ENCODE results near the gene FOXP1. TPM values are rescaled to one million over a fixed set of nuclear protein-coding genes. Genes with fewer than 3 reads are reported as not detected.

FOXP1 gene
- total and polyA plus RNA-seq, 2 of the 8 experiments (the other 6 are each of a cell fraction or from before 2014, with no cell fraction given), result 13.9 to 25.4 TPM

DNA sequence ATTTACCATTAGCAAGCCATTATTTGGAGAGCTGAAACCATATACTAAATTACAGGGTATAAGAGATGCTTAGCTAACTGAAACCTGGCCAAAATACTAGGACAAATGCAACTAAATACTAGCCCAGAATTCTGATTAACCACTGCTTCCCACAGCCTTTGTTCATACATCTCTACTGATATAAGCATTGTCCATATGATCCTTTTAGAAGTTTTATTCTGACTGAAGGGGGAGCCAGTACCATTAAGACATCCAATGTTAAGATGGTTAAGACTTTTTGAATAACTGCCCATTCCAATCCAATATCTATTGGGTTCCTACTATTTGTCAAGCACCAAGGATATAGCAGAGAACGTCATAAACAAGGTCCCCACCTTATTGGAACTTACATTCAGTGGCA is 421.3 kb downstream of the FOXP1 start:
- CTCF ChIA-PET (ENCODE audit: partially characterized antibody), result interaction anchor here (1.3 kb wide), 1 partner anchor 32 kb away, joined by 4 read pairs; no protein-coding TSS in a partner anchor
- H3K27me3 ChIP-seq (replicated peaks in 1 of 4; ENCODE audit: control insufficient read depth in 3 of 4, extremely low read depth in 1 of 4, insufficient read depth in 3 of 4, low read length in 3 of 4), result 0 out of 7 replicates have a peak, but pooled peaks cover 0 to 3% (median 0%) of the 10 kb centered on the region in 4 experiments
- TF ChIP-seq CBX5 (IDR thresholded peaks at IDR 0.05; ENCODE audit: low read depth, low read length) (no peak), SIRT6 (IDR thresholded peaks at IDR 0.05; ENCODE audit: low read length) (no peak), SIN3A (conservative IDR thresholded peaks at IDR 0.05 in 1 of 2, IDR thresholded peaks at IDR 0.05 in 1 of 2; ENCODE audit: low read depth in 1 of 2, low read length in 2 of 2) (no peak), BACH1 (IDR thresholded peaks at IDR 0.05; ENCODE audit: low read length) (no peak), GABPA (IDR thresholded peaks at IDR 0.05; ENCODE audit: borderline replicate concordance, insufficient read depth, low read length) (no peak), BCL11A (IDR thresholded peaks at IDR 0.05; ENCODE audit: low read depth in 2 of 2, low read length in 2 of 2) (no peak), SP1 (IDR thresholded peaks at IDR 0.05; ENCODE audit: low read depth, low read length) (no peak), NANOG (IDR thresholded peaks at IDR 0.05; ENCODE audit: insufficient read depth, low read depth, low read length, poor library complexity, severe bottlenecking) (no peak), RFX5 (IDR thresholded peaks at IDR 0.05; ENCODE audit: borderline replicate concordance, low read depth, low read length) (no peak), CHD2 (IDR thresholded peaks at IDR 0.05; ENCODE audit: low read length) (no peak), CEBPB (IDR thresholded peaks at IDR 0.05; ENCODE audit: low read depth, low read length) (no peak), SRF (IDR thresholded peaks at IDR 0.05; ENCODE audit: low read depth, low read length) (no peak), TAF1 (IDR thresholded peaks at IDR 0.05; ENCODE audit: low read depth, low read length) (no peak), RAD21 (IDR thresholded peaks at IDR 0.05 in 1 of 2, conservative IDR thresholded peaks at IDR 0.05 in 1 of 2; ENCODE audit: low read depth in 2 of 2, low read length in 2 of 2) (no peak), SIX5 (IDR thresholded peaks at IDR 0.05; ENCODE audit: low read depth, low read length) (no peak)

More for the DNA sequence above, 421.3 kb downstream of the FOXP1 start:
- Histone ChIP-seq H3K23ac (ENCODE audit: insufficient read length) (no peak overlapping the region), H3K9ac (replicated peaks in 1 of 4; ENCODE audit: extremely low read depth in 1 of 4, low read depth in 3 of 4, low read length in 3 of 4) (no peak overlapping the region), H4K91ac (replicated peaks; ENCODE audit: insufficient read length, low read length) (no peak overlapping the region), H3K4me2 (ENCODE audit: insufficient read depth in 1 of 2, low read depth in 2 of 2, low read length in 2 of 2) (no peak overlapping the region), H2AFZ (ENCODE audit: low read length) (no peak overlapping the region), H2AK5ac (ENCODE audit: low read depth, low read length) (no peak overlapping the region), H3K4me1 (replicated peaks in 1 of 4; ENCODE audit: control insufficient read depth in 3 of 4, insufficient read depth in 4 of 4, low read length in 3 of 4) (peaks cover 0 to 6% (median 2%) of the 10 kb centered on the region in 4 experiments; a peak in 5 of 7 replicates), H3K36me3 (ENCODE audit: control insufficient read depth in 2 of 4, insufficient read depth in 4 of 4, low read length in 3 of 4) (no peaks in the 10 kb centered on the region), H3K18ac (ENCODE audit: extremely low read depth, low read length) (no peak overlapping the region), H2BK5ac (ENCODE audit: low read depth, low read length) (no peak overlapping the region), H3K27ac (ENCODE audit: low read depth, low read length) (no peak overlapping the region), H3K79me2 (ENCODE audit: control insufficient read depth in 1 of 2, insufficient read depth in 2 of 2, low read length in 2 of 2) (no peaks in the 10 kb centered on the region), H3K56ac (replicated peaks; ENCODE audit: insufficient read length, low read depth, low read length) (no peak overlapping the region), H3K79me1 (ENCODE audit: low read depth, low read length) (no peaks in the 10 kb centered on the region), H3K14ac (ENCODE audit: insufficient read length) (no peak overlapping the region), H2BK15ac (ENCODE audit: low read length) (no peak overlapping the region), H3K23me2 (ENCODE audit: low read depth, low read length) (no peaks in the 10 kb centered on the region), H4K5ac (ENCODE audit: insufficient read length, low read depth, low read length) (no peak overlapping the region), H2BK120ac (replicated peaks; ENCODE audit: low read depth, low read length) (no peak overlapping the region), H3K4me3 (ENCODE audit: extremely low read depth in 1 of 4, insufficient read depth in 2 of 4, low read depth in 3 of 4, low read length in 4 of 4) (no peak overlapping the region), H3K9me3 (ENCODE audit: insufficient read depth in 2 of 2, low read depth in 1 of 2, low read length in 1 of 2) (no peaks in the 10 kb centered on the region), H3K4ac (replicated peaks; ENCODE audit: insufficient read length, low read depth, low read length) (no peak overlapping the region), H4K20me1 (replicated peaks in 1 of 2; ENCODE audit: control insufficient read depth in 1 of 2, insufficient read depth in 2 of 2, low read length in 2 of 2) (no peaks in the 10 kb centered on the region), H2BK12ac (ENCODE audit: low read depth, low read length) (no peak overlapping the region), H2BK20ac (ENCODE audit: low read length) (no peak overlapping the region), H4K8ac (ENCODE audit: extremely low read depth, insufficient read depth, low read length) (no peak overlapping the region)
- WGBS, 2 experiments (ENCODE audit: extremely low coverage in 1 of 2, insufficient coverage in 1 of 2, insufficient read length in 1 of 2, insufficient replicate concordance in 2 of 2, low coverage in 1 of 2, low lambda C conversion rate in 2 of 2, missing lambda C conversion rate in 1 of 2), result 80% methylated on average over 1 of the region's 1 CpG; no CpG with 5 or more reads in 1 of the 2 experiments
- POLR2A ChIA-PET (ENCODE audit: partially characterized antibody), result interaction anchor here (2.0 kb wide), 1 partner anchor 10 kb away, joined by 5 read pairs; no protein-coding TSS in a partner anchor
- DNase-seq (ENCODE audit: low read depth in 1 of 2, low spot score in 2 of 2) (no peak), FAIRE-seq (no peak)

All from H1 (cell line).